Stimulated activated CD4-positive, alpha-beta T cell treated with anti-CD3 and anti-CD28 coated beads, Interleukin-2, amount 100 ng/mL, for 24 hours (primary cell): ENCODE measurements around the gene GALR1.

Experiments
- DNase-seq, 2 donors: peaks; one replicate each; pipeline ENCODE4 v3.0.0-alpha.2; 2020

GALR1 gene

DNA sequence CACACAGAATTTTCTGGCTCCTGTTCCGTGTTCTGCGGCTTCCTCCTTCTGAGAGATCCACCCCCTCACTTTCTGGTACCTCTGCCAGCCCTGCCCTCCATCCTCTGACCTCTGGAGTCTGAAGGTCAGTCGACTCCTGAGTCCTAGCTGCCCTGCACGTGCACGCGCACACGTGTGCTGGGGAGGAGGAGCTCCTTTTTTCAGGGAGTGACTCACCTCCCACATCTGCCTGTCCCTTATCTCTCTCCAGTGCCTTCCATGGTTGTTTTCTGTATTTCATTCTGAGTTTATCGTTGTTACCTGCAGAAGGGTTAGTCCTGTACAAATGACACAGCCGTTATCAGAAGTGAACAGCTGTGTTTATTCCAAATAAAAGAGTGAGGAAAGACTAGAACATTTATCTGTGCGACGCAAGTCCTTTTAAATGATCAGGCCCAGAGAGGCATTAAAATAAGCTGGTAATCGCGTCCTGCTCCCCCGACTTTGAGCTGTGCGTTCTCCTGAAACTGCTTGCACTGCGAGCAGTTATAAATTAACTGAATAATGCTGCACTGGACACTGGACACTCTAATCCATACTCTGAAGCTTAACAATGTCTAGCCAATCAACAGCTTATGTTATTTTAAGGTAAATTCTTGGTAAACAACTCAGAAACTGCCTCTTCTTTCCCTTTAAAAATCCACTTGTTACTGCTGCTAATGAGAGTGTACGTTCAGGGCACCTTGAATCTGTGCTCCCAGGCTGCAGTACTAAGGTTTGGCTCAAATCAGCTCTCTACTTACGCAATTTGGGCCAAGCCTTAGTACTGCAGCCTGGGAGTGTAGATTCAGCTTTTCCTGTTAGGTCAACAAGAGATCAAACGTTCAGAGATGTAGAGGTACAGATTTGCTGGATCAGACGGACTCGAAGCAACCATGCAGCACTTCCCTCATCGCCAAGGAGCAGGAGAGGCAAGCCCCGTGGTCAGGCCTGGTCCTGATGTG, 72.5 kb downstream of the GALR1 start:
- DNase-seq = no peak

DNA sequence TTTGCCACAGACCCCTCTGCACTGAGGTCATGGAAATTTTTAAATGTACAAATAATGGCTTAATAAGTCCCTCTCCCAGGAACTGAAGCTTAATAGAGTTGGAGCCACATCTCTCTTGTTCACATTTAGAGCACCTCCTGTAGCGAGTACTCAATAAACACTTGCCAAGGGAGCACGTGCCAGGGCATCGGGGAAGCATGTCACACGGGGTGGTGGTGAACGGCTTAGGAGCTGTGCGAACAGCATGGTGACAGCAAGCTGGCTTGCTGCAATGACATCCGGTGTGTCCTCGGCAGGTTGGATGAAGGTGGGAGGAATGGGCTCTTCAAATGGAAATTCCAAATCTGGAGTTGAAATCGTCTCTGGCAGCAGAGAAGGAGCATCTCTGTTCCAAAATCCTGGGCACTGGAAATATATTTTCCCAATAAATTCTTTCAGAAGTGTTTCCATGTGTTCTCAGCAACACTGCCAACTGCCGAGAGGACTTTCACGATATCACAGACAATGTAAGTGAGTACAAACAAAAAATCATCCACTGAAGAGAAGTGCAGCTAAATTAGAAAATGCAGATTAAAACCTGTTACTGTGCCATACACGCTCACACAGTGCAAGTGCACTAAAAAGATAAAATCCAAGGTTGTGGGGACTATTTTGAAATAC, 74.1 kb downstream of the GALR1 start:
- DNase-seq = no peak
